Endothelial cell of umbilical vein (primary cell): ENCODE data around the gene MRC2. TPM values are rescaled to one million over a fixed set of nuclear protein-coding genes. Genes with fewer than 3 reads are reported as not detected.

ENCODE experiments used
- BruUV-seq: library from RNA; stranded (reverse); fragments of 400-500 nt; replicated peaks from 2 replicates; lab custom pipeline; 2021; lab: Mats Ljungman, UMichigan
- CTCF ChIA-PET: fragments of 300-600, 350-600 bp; sonication (Branson Sonifier 250); formaldehyde crosslinking; loops from one replicate; lab custom pipeline; 2021; ENCODE audit warnings: antibody characterized with exemption, inconsistent platforms; lab: Charles Lee
- POLR2A ChIA-PET: fragments of 300-600, 350-600 bp; sonication (Branson Sonifier 250); formaldehyde crosslinking; loops from one replicate; lab custom pipeline; 2021; ENCODE audit warnings: antibody characterized with exemption, inconsistent platforms; lab: Charles Lee
- DNase-seq: peaks from one replicate; pipeline ENCODE4 v3.0.0-alpha.2; 2011; ENCODE audit warnings: low read depth, low spot score
- FAIRE-seq: peaks from 2 replicates; lab custom pipeline; 2011; peaks lifted over from hg19 to GRCh38; lab: Jason Lieb, UNC
- H2AFZ ChIP-seq: 2 replicates; pipeline ENCODE4 v1.6.0; 2012; ENCODE audit warnings: low read depth, low read length, control low read depth, inconsistent platforms
- H3K27ac ChIP-seq: 2 replicates; pipeline ENCODE4 v1.5.1; 2011; ENCODE audit warnings: low read depth, mild to moderate bottlenecking, control low read depth, low read length, moderate library complexity; ENCODE audit not compliant: insufficient read depth
- H3K27me3 ChIP-seq, 2 experiments: 2 replicates each; pipeline versions ENCODE4 v1.6.0 to v1.6.1; 2011; ENCODE audit warnings: low read length in 2 of 2, mixed read lengths in 1 of 2; ENCODE audit not compliant: control insufficient read depth in 2 of 2, insufficient read depth in 2 of 2
- H3K36me3 ChIP-seq, 2 experiments: 2 replicates in 1 of 2; 3 replicates in 1 of 2; pipeline ENCODE4 v1.5.1; 2011; ENCODE audit warnings: low read length in 2 of 2, mild to moderate bottlenecking in 1 of 2, moderate library complexity in 1 of 2; ENCODE audit not compliant: control insufficient read depth in 2 of 2, insufficient read depth in 2 of 2; ENCODE audit errors: extremely low read depth in 1 of 2
- H3K4me1 ChIP-seq: 3 replicates; pipeline ENCODE4 v1.5.1; 2011; ENCODE audit warnings: mild to moderate bottlenecking, low read length; ENCODE audit not compliant: control insufficient read depth, insufficient read depth; ENCODE audit errors: extremely low read depth
- H3K4me2 ChIP-seq: 2 replicates; pipeline ENCODE4 v1.6.1; 2011; ENCODE audit warnings: low read length, control low read depth, mixed read lengths; ENCODE audit not compliant: insufficient read depth
- H3K4me3 ChIP-seq, 3 experiments: fragments of 200-600 bp in 1 of 3; sonication (generic), shearing (Covaris generic) in 1 of 3; replicated peaks in 1 of 3; 2 replicates each; pipeline ENCODE4 v1.5.1; 2011 to 2016; ENCODE audit warnings: control low read depth in 3 of 3, low read length in 3 of 3, mild to moderate bottlenecking in 2 of 3, inconsistent platforms in 1 of 3, low read depth in 1 of 3, moderate library complexity in 1 of 3; ENCODE audit not compliant: insufficient read depth in 1 of 3
- H3K79me2 ChIP-seq: 2 replicates; pipeline ENCODE4 v1.6.0; 2012; ENCODE audit warnings: low read length, inconsistent platforms; ENCODE audit not compliant: control insufficient read depth, insufficient read depth
- H3K9ac ChIP-seq: replicated peaks from 2 replicates; pipeline ENCODE3; 2011; ENCODE audit warnings: low read length, control low read depth; ENCODE audit not compliant: insufficient read depth; ENCODE audit errors: extremely low read depth
- H3K9me1 ChIP-seq: replicated peaks from 3 replicates; pipeline ENCODE4 v1.6.0; 2011; ENCODE audit warnings: mild to moderate bottlenecking, low read length; ENCODE audit not compliant: control insufficient read depth, insufficient read depth; ENCODE audit errors: extremely low read depth
- H3K9me3 ChIP-seq: replicated peaks from 2 replicates; pipeline ENCODE4 v1.5.1; 2012; ENCODE audit warnings: low read length, inconsistent platforms; ENCODE audit not compliant: control insufficient read depth, insufficient read depth
- H4K20me1 ChIP-seq: replicated peaks from 2 replicates; pipeline ENCODE3; 2011; ENCODE audit warnings: mild to moderate bottlenecking, low read length; ENCODE audit not compliant: control insufficient read depth, insufficient read depth; ENCODE audit errors: extremely low read depth
- CTCF ChIP-seq, 2 donors: IDR thresholded peaks; 1 replicate in 1 of 2; 2 replicates in 1 of 2; pipeline ENCODE4 v1.5.1; 2011; ENCODE audit warnings: low read length in 2 of 2, mild to moderate bottlenecking in 2 of 2, moderate library complexity in 2 of 2, control low read depth in 1 of 2, inconsistent platforms in 1 of 2, low read depth in 1 of 2; ENCODE audit not compliant: insufficient read depth in 1 of 2; ENCODE audit errors: extremely low read depth in 1 of 2
- EZH2 ChIP-seq: IDR thresholded peaks from 2 replicates; pipeline ENCODE4 v1.6.1; 2012; ENCODE audit warnings: borderline replicate concordance, low read depth, mild to moderate bottlenecking, moderate library complexity, low read length, inconsistent platforms; ENCODE audit not compliant: severe bottlenecking
- FOS ChIP-seq: IDR thresholded peaks from 2 replicates; pipeline ENCODE4 v1.6.1; 2011; ENCODE audit warnings: mild to moderate bottlenecking, low read length, moderate library complexity, borderline replicate concordance; ENCODE audit not compliant: insufficient read depth
- GATA2 ChIP-seq: IDR thresholded peaks from 2 replicates; pipeline ENCODE4 v1.7.0; 2011; ENCODE audit warnings: low read depth, mild to moderate bottlenecking, moderate library complexity, mixed read lengths, low read length; ENCODE audit not compliant: insufficient read length, insufficient read depth
- JUN ChIP-seq: IDR thresholded peaks from 2 replicates; pipeline ENCODE4 v1.6.1; 2011; ENCODE audit warnings: borderline replicate concordance, low read depth; ENCODE audit not compliant: insufficient read length, insufficient read depth
- MAX ChIP-seq: IDR thresholded peaks from 2 replicates; pipeline ENCODE4 v1.6.1; 2011; ENCODE audit not compliant: insufficient read depth, insufficient read length
- MYC ChIP-seq: IDR thresholded peaks from one replicate; pipeline ENCODE4 v1.6.1; 2011; ENCODE audit warnings: mild to moderate bottlenecking, low read depth, low read length
- POLR2A ChIP-seq: IDR thresholded peaks from 2 replicates; pipeline ENCODE4 v1.6.1; 2012; ENCODE audit warnings: low read depth, mild to moderate bottlenecking, control low read depth, low read length
- POLR2AphosphoS5 ChIP-seq: IDR thresholded peaks from 2 replicates; pipeline ENCODE4 v1.6.1; 2012; ENCODE audit warnings: low read depth, mild to moderate bottlenecking, control low read depth, low read length, moderate library complexity; ENCODE audit not compliant: insufficient read depth
- dilution Hi-C: fragments of 300-500 bp; cut with MboI; formaldehyde crosslinking; loops from one replicate; pipeline ENCODE4 v1.15.0; 2019; ENCODE audit warnings: low sequenced_read_pairs; ENCODE audit not compliant: extremely low pct_ligation_motif_present
- intact Hi-C: fragments of 100-400 bp; cut with micrococcal nuclease; formaldehyde crosslinking; loops from one replicate; pipeline ENCODE4 v1.10.0; 2022
- polyA plus RNA-seq, 4 experiments: library from polyadenylated mRNA; depleted of rRNA in 3 of 4; stranded (reverse) in 3 of 4; unstranded in 1 of 4; fragments of >200 nt; gene quantifications; 2 replicates each; pipeline versions ENCODE4 v1.2.1 to v1.2.3, GENCODE V29; 2011 to 2012; ENCODE audit warnings: missing spikeins in 1 of 4
- total RNA-seq: library from RNA; stranded (reverse); gene quantifications from 2 replicates; pipeline ENCODE4 v1.2.3, GENCODE V29; 2021

Gene MRC2
- total and polyA plus RNA-seq, 2 donors (not counting 3 experiments of a cell fraction or from before 2014, with no cell fraction given), result 30.6 to 52.7 TPM

- dilution Hi-C loops (no loop called here), intact Hi-C loops (no loop called here)
- Histone ChIP-seq H4K20me1 (no peaks in the 10 kb centered on the region), H3K27ac (no peak overlapping the region), H3K9me3 (no peaks in the 10 kb centered on the region), H3K9ac (no peak overlapping the region), H3K4me2 (no peak overlapping the region), H3K27me3 (no peaks in the 10 kb centered on the region), H3K36me3 (peaks cover 2% of the 10 kb centered on the region in 2 experiments), H3K9me1 (no peaks in the 10 kb centered on the region), H3K4me1 (no peaks in the 10 kb centered on the region), H2AFZ (no peak overlapping the region), H3K79me2 (no peaks in the 10 kb centered on the region), H3K4me3 (no peak overlapping the region)
- DNase-seq (no peak), FAIRE-seq (no peak)
- no TSS peak for BruUV-seq
- POLR2A ChIA-PET, result no interaction called here
- CTCF ChIA-PET, result interaction anchor here (1.0 kb wide), 1 partner anchor 9 kb away, joined by 4 read pairs; no protein-coding TSS in a partner anchor
- TF ChIP-seq EZH2 (no peak), POLR2A (no peak), MYC (no peak), JUN (no peak), FOS (no peak), POLR2AphosphoS5 (no peak), GATA2 (no peak), MAX (no peak), CTCF (IDR thresholded peaks at IDR 0.05; ENCODE audit: extremely low read depth in 1 of 2, insufficient read depth in 1 of 2, low read depth in 1 of 2, low read length in 2 of 2) (no peak)
Measured at GRCh38 chr17:62663304-62663703, 35.8 kb downstream of the MRC2 start.
